NB4 (cell line): ENCODE data around the gene RAB7A.

Source experiments
- POLR2A ChIP-seq: IDR thresholded peaks from 2 replicates; pipeline ENCODE4 v1.6.1; 2011; ENCODE audit warnings: mild to moderate bottlenecking; ENCODE audit not compliant: insufficient read length; ENCODE audit errors: extremely low read depth
- TF ChIP-seq, protein P1 (sequence below): IDR thresholded peaks from one replicate; pipeline ENCODE4 v1.5.1; 2012; ENCODE audit warnings: low read depth, low read length
- TF ChIP-seq, protein P2 (sequence below): IDR thresholded peaks from 2 replicates; pipeline ENCODE4 v1.6.1; 2011; ENCODE audit warnings: low read depth, low read length

DNA sequence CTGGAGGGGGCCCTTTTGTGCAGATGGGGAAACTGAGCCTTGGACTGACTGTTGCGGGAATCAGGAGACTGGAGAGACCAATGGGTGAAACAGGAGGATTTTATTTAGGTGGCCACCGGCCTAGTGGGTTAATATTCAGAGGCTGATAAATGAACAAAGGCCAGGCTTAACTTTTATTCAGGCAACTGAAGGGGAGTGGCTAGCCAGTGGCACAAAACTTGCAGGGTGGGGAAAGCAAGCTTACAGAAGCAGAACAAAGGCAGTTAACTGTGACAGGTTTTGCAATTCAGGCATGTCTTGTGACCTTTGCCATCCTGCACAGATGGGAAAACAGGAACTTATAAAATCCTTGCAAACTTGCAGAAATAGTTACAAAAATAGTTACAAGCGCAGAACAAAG lies 128.5 kb downstream of the RAB7A start:
- TF ChIP-seq, protein P1, sequence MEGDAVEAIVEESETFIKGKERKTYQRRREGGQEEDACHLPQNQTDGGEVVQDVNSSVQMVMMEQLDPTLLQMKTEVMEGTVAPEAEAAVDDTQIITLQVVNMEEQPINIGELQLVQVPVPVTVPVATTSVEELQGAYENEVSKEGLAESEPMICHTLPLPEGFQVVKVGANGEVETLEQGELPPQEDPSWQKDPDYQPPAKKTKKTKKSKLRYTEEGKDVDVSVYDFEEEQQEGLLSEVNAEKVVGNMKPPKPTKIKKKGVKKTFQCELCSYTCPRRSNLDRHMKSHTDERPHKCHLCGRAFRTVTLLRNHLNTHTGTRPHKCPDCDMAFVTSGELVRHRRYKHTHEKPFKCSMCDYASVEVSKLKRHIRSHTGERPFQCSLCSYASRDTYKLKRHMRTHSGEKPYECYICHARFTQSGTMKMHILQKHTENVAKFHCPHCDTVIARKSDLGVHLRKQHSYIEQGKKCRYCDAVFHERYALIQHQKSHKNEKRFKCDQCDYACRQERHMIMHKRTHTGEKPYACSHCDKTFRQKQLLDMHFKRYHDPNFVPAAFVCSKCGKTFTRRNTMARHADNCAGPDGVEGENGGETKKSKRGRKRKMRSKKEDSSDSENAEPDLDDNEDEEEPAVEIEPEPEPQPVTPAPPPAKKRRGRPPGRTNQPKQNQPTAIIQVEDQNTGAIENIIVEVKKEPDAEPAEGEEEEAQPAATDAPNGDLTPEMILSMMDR = no peak
- no peak for TF ChIP-seq POLR2A
- TF ChIP-seq, protein P2, sequence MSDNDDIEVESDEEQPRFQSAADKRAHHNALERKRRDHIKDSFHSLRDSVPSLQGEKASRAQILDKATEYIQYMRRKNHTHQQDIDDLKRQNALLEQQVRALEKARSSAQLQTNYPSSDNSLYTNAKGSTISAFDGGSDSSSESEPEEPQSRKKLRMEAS = no peak
